SJSA1 (cell line): ENCODE results near the gene DOCK4. TPM values are rescaled to one million over a fixed set of nuclear protein-coding genes. Genes with fewer than 3 reads are reported as not detected.

Experiments
- DNase-seq, 2 experiments: peaks; one replicate each; pipeline ENCODE4 v3.0.0-alpha.2; 2015 to 2020; ENCODE audit warnings: low spot score in 2 of 2, low read depth in 1 of 2
- H3K27ac ChIP-seq: fragments of 250-450 bp; sonication (Bioruptor Pico); 2 replicates; pipeline ENCODE4 v1.5.1; 2020; ENCODE audit warnings: mild to moderate bottlenecking, moderate library complexity
- H3K27me3 ChIP-seq: fragments of 250-450 bp; sonication (Bioruptor Pico); replicated peaks from 2 replicates; pipeline ENCODE4 v1.5.1; 2020; ENCODE audit warnings: mild to moderate bottlenecking, moderate library complexity
- H3K36me3 ChIP-seq: fragments of 250-450 bp; sonication (Bioruptor Pico); 2 replicates; pipeline ENCODE4 v1.5.1; 2020; ENCODE audit warnings: mild to moderate bottlenecking
- H3K4me1 ChIP-seq: fragments of 250-450 bp; sonication (Bioruptor Pico); replicated peaks from 2 replicates; pipeline ENCODE4 v1.6.1; 2021; ENCODE audit warnings: mild to moderate bottlenecking
- H3K4me3 ChIP-seq: fragments of 250-450 bp; sonication (Bioruptor Pico); 2 replicates; pipeline ENCODE4 v1.5.1; 2020; ENCODE audit warnings: mild to moderate bottlenecking
- H3K9me3 ChIP-seq: fragments of 250-450 bp; sonication (Bioruptor Pico); replicated peaks from 2 replicates; pipeline ENCODE4 v1.5.1; 2020; ENCODE audit warnings: mild to moderate bottlenecking
- total RNA-seq: library from RNA; depleted of rRNA; stranded (reverse); fragments of >200 nt; shearing (Covaris generic); gene quantifications from 2 replicates; pipeline ENCODE4 v1.2.3, GENCODE V29; 2014

DOCK4 gene
- total RNA-seq, 1 experiment from 2014 or later = 1.3 TPM

- H3K4me3 ChIP-seq = no peak overlapping the region
- H3K27ac ChIP-seq = no peak overlapping the region
- no peak for DNase-seq
Observed at GRCh38 chr7:111813306-111813705, 392.9 kb downstream of the DOCK4 start.

DNA sequence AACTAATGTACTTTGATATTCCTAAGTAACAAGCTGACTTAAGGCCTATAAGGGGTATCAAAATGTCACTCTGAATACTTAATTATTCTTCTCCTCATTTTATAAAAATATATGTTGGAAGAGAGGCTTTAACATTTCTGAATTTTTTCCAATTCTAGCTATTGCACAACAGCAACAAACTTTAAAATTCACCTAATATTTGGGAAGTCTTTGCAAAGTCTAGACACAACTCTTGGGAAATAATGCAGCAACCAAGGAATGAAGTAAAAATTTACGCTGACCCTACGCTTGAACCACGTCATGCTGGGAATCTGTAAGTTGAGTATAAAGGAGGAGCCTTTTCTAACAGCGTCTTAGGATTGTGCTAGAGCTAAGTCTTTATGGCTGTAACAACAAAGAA is 400.0 kb downstream of the DOCK4 start:
- DNase-seq = no peak
- H3K27ac ChIP-seq = no peak overlapping the region
- H3K4me3 ChIP-seq = no peak overlapping the region
- no peaks in the 10 kb centered on the region for H3K4me1 ChIP-seq
- no peaks in the 10 kb centered on the region for H3K36me3 ChIP-seq
- no peaks in the 10 kb centered on the region for H3K27me3 ChIP-seq
- H3K9me3 ChIP-seq = peaks cover 3% of the 10 kb centered on the region

More at GRCh38 chr7:111813306-111813705, 392.9 kb downstream of the DOCK4 start:
- Histone ChIP-seq H3K9me3 (peaks cover 2% of the 10 kb centered on the region; the same call in 1 of the 2 replicates), H3K4me1 (no peaks in the 10 kb centered on the region), H3K36me3 (no peaks in the 10 kb centered on the region), H3K27me3 (no peaks in the 10 kb centered on the region)

- DNase-seq = no peak
- H3K9me3 ChIP-seq = peaks cover 4% of the 10 kb centered on the region
- H3K27me3 ChIP-seq = no peaks in the 10 kb centered on the region
- H3K4me3 ChIP-seq = no peak overlapping the region
- H3K36me3 ChIP-seq = no peaks in the 10 kb centered on the region
- no peak overlapping the region for H3K27ac ChIP-seq
- no peaks in the 10 kb centered on the region for H3K4me1 ChIP-seq
Observed at GRCh38 chr7:111803015-111803758, 403.0 kb downstream of the DOCK4 start.

DNA sequence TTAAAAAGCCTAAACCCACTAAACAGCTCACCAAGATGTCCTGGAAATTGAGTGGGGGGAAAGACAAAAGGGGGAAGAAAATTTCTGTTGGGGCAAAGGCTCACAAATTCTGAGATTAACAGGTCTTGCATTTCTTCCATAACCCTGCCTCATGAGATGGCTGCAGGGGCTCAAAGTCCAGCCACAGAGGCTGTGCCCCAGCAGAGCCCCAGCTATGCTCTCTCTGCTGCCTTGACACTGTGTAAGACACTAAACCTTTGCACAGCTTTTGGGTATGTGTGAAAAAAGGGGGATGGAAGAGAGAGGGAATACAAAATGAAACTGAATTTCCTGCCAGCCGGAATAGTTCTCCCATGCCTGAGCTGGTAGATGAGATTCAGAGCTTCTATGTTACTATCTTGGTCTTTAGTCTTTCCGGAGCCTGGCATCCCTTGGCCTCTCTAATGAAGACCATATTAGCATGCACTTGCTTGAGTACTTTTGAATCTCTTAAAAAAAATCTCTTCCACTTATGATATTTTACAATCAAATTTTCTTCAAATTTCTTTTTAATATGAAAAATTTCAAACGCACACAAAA is 403.9 kb downstream of the DOCK4 start:
- Histone ChIP-seq H3K4me3 (no peak overlapping the region), H3K27ac (no peak overlapping the region), H3K27me3 (no peaks in the 10 kb centered on the region), H3K36me3 (no peaks in the 10 kb centered on the region), H3K4me1 (no peaks in the 10 kb centered on the region), H3K9me3 (peaks cover 4% of the 10 kb centered on the region)
- no peak for DNase-seq

- peaks cover 8% of the 10 kb centered on the region for H3K9me3 ChIP-seq
- H3K4me1 ChIP-seq = no peaks in the 10 kb centered on the region
- DNase-seq = no peak
- no peak overlapping the region for H3K27ac ChIP-seq
- H3K36me3 ChIP-seq = no peaks in the 10 kb centered on the region
- no peak overlapping the region for H3K4me3 ChIP-seq
- no peaks in the 10 kb centered on the region for H3K27me3 ChIP-seq
Observed at GRCh38 chr7:111801277-111801676, 404.9 kb downstream of the DOCK4 start.

DNA sequence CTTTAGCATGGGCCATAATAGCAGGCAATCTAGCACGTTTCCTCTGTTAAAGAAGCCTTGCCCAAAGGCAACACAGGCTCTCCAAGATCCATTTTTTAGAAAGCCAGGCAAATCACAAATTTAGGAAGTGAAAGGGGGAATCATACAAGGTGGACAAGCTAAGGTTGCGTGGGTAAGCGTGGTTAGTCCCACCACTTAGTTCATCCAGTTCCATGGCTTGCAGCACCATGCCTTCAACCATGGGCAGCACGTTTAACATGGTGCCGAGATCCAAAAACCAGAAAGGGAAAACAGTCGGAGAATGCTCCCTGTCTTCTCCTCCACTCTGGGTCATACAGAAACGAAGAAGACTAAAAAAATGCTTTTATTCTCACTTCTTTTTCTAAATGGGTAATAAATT is 409.5 kb downstream of the DOCK4 start:
- peak in 1 of 2 experiments; percentile 3 for DNase-seq
- Histone ChIP-seq H3K4me3 (no peak overlapping the region), H3K4me1 (no peaks in the 10 kb centered on the region), H3K36me3 (no peaks in the 10 kb centered on the region), H3K27ac (no peak overlapping the region), H3K27me3 (no peaks in the 10 kb centered on the region), H3K9me3 (peaks cover 22% of the 10 kb centered on the region)

DNA sequence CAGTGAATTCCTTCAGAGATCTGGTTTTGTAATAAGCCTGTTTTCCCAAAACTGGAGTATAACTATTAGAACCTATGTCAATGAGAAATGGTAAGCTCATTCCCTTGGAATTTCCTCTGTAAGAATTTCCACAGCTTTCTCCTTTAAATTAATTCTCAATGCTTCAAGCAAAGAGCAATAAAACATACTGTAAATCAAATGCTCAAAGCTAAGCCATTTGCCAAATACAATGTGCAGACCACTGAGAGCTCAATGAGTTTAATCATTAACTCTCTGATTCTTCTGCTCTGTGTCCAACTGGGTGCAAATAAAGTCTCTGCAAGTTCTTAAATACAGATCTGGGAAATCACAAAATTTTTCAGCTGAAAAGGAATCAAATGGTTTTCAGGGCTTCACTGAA is 416.3 kb downstream of the DOCK4 start:
- DNase-seq = no peak
- Histone ChIP-seq H3K27me3 (no peaks in the 10 kb centered on the region), H3K4me3 (no peak overlapping the region), H3K9me3 (0 out of 2 replicates have a peak, but pooled peaks cover 3% of the 10 kb centered on the region), H3K4me1 (no peaks in the 10 kb centered on the region), H3K27ac (no peak overlapping the region), H3K36me3 (no peaks in the 10 kb centered on the region)

DNA sequence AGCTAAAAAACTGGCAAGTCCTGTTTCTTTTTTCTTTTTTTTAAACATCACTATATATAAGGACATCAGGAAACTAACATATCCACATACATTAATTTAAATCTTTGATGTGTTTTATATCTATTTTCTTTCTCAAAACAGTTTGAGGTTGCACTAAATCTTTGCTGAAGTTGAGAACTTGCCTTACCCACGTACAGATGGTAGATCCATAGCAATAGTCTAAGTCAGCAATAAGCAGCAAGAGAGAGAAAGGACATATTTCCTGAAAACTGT is 417.2 kb downstream of the DOCK4 start:
- DNase-seq = no peak
- no peaks in the 10 kb centered on the region for H3K36me3 ChIP-seq
- no peaks in the 10 kb centered on the region for H3K27me3 ChIP-seq
- H3K9me3 ChIP-seq = 0 out of 2 replicates have a peak, but pooled peaks cover 3% of the 10 kb centered on the region
- no peak overlapping the region for H3K4me3 ChIP-seq
- no peak overlapping the region for H3K27ac ChIP-seq
- no peaks in the 10 kb centered on the region for H3K4me1 ChIP-seq

- Histone ChIP-seq H3K4me1 (no peaks in the 10 kb centered on the region), H3K36me3 (no peaks in the 10 kb centered on the region), H3K27ac (no peak overlapping the region), H3K27me3 (no peaks in the 10 kb centered on the region), H3K4me3 (no peak overlapping the region), H3K9me3 (0 out of 2 replicates have a peak, but pooled peaks cover 3% of the 10 kb centered on the region)
- DNase-seq = no peak
Observed at GRCh38 chr7:111788286-111789047, 417.7 kb downstream of the DOCK4 start.

DNA sequence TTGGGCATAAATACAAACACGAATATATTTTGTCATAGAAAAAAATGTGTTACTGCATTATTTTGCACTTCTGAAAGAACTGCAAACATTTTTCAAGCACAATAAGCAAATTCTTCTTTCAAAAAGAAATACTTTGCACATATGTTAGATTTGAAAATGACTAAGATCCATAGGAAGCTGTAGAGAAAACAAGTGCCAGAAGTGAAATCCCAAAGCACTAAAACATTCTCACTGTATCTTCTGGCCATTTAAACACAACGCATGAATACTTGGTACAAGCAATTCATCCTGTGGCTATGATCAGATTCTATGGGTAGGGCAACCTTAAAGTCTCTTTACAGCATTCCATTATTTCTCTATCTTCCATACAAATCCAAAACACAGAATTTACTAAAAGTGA is 418.5 kb downstream of the DOCK4 start:
- DNase-seq = no peak
- H3K27ac ChIP-seq = no peak overlapping the region
- no peaks in the 10 kb centered on the region for H3K36me3 ChIP-seq
- H3K4me3 ChIP-seq = no peak overlapping the region
- no peaks in the 10 kb centered on the region for H3K27me3 ChIP-seq
- H3K9me3 ChIP-seq = 0 out of 2 replicates have a peak, but pooled peaks cover 3% of the 10 kb centered on the region
- no peaks in the 10 kb centered on the region for H3K4me1 ChIP-seq

GRCh38 chr7:111787099-111787498 is 419.1 kb downstream of the DOCK4 start:
- no peaks in the 10 kb centered on the region for H3K4me1 ChIP-seq
- no peaks in the 10 kb centered on the region for H3K27me3 ChIP-seq
- H3K36me3 ChIP-seq = no peaks in the 10 kb centered on the region
- no peak for DNase-seq
- H3K27ac ChIP-seq = no peak overlapping the region
- 0 out of 2 replicates have a peak, but pooled peaks cover 2% of the 10 kb centered on the region for H3K9me3 ChIP-seq
- H3K4me3 ChIP-seq = no peak overlapping the region

- no peaks in the 10 kb centered on the region for H3K4me1 ChIP-seq
- H3K9me3 ChIP-seq = no peaks in the 10 kb centered on the region
- H3K27ac ChIP-seq = no peak overlapping the region
- H3K4me3 ChIP-seq = no peak overlapping the region
- H3K36me3 ChIP-seq = no peaks in the 10 kb centered on the region
- H3K27me3 ChIP-seq = no peaks in the 10 kb centered on the region
- no peak for DNase-seq
Observed at GRCh38 chr7:111785076-111785475, 421.1 kb downstream of the DOCK4 start.

DNA sequence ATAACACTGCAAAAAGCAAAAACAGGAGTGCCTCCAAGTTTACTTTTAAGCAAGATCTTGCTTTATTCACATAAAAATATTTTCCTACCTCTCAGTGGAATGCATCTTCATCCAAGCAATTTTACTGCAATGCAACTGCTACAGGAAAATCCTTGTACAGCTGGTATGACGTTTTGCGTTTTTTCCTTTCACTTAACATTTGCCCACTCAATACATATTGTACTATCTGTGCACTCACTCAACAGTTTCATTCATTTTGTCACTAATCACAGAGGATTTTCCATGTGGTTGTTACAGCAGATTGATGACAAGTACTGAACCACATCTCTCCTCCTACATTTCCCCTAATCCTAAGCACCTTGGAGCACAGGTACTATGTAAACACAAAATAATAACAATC is 421.9 kb downstream of the DOCK4 start:
- Histone ChIP-seq H3K27ac (no peak overlapping the region), H3K4me3 (no peak overlapping the region), H3K36me3 (no peaks in the 10 kb centered on the region), H3K9me3 (no peaks in the 10 kb centered on the region), H3K4me1 (no peaks in the 10 kb centered on the region), H3K27me3 (no peaks in the 10 kb centered on the region)
- no peak for DNase-seq

DNA sequence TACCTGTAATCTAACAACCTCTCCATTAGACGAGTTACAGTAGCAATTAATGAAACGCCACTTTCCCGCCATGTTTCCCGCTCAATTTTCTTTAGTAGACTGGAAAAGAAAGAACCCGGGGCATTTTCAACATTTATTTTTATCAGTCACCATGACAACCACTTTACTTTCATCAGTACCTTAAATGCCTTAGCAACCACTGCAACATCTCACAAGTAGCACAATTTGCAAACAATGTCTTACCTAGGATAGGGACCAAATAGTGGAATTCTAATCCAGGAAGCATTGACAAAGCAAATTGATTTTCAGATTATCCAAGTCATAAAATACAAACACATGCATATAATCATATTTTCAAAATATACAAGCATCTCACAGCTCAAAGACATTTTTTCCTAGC is 422.3 kb downstream of the DOCK4 start:
- no peaks in the 10 kb centered on the region for H3K9me3 ChIP-seq
- H3K36me3 ChIP-seq = no peaks in the 10 kb centered on the region
- H3K4me1 ChIP-seq = no peaks in the 10 kb centered on the region
- no peak overlapping the region for H3K4me3 ChIP-seq
- no peak overlapping the region for H3K27ac ChIP-seq
- no peaks in the 10 kb centered on the region for H3K27me3 ChIP-seq
- DNase-seq = no peak
